Upper lobe of left lung (tissue), 4 donors: Measurements from ENCODE around the gene PSMB3.
A peak's percentile ranks its signal among the peaks of the same experiment; 100 is the strongest.

Experiments used
- POLR2A ChIP-seq, 4 donors: fragments of 450-650 bp; IDR thresholded peaks; one replicate each; pipeline ENCODE4 v1.5.1; 2016 to 2017; ENCODE audit warnings: antibody characterized with exemption in 4 of 4, mild to moderate bottlenecking in 2 of 4
- POLR2AphosphoS5 ChIP-seq, 2 donors: sonication (generic); formaldehyde crosslinking; IDR thresholded peaks; one replicate each; pipeline ENCODE4 v1.5.1; 2017; ENCODE audit warnings: antibody characterized with exemption in 2 of 2
- TF ChIP-seq, protein P1 (sequence below), 6 experiments: fragments of 450-650 bp in 4 of 6; fragments of 200-600 bp in 2 of 6; sonication (generic) in 2 of 6; IDR thresholded peaks; one replicate each; pipeline ENCODE4 v1.5.1; 2016 to 2019; ENCODE audit warnings: antibody characterized with exemption in 6 of 6

DNA sequence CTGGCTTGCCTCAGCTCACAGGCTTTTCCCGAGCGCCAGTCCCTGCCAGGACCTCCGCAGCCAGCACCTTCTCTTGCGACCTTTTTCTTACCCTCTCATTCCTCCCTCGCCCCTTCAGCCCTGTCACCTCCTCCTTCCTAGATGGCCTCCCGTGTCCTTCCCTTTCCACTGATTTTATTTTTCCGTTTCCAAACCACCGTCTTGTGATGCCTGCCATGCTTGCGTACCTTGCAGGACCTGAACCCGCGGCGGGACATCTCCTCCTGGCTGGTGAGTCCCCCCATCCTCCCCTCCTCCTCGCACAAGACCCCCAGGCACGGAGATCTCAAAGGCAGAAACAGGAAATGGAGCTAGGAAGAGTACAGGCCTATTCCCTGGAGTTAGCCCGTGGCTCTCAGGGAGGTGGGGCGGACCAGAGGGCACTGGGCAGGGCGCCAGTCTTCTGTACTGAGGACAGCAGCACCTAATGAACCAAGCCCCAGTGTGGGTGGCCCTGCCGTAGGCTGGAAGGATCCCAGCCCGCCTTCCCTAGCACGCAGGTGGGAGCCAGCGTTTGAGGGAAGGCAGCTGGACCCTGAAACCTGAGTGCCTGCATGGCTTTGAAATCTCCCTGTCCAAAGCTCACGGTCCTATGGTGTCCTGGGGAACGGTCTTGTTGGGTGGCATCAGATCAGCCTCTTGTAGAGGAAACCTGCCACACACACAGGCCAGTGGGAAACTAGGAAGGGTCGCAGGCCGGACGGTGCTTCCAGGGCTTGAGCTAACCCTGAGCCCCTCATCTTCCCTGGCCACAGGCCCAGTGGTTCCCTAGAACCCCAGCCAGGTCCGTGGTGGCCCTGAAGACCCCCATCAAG lies 21.8 kb upstream of the PSMB3 start:
- peak; percentile 13 to 26 for TF ChIP-seq POLR2AphosphoS5 (IDR thresholded peaks at IDR 0.05)
- TF ChIP-seq, protein P1, sequence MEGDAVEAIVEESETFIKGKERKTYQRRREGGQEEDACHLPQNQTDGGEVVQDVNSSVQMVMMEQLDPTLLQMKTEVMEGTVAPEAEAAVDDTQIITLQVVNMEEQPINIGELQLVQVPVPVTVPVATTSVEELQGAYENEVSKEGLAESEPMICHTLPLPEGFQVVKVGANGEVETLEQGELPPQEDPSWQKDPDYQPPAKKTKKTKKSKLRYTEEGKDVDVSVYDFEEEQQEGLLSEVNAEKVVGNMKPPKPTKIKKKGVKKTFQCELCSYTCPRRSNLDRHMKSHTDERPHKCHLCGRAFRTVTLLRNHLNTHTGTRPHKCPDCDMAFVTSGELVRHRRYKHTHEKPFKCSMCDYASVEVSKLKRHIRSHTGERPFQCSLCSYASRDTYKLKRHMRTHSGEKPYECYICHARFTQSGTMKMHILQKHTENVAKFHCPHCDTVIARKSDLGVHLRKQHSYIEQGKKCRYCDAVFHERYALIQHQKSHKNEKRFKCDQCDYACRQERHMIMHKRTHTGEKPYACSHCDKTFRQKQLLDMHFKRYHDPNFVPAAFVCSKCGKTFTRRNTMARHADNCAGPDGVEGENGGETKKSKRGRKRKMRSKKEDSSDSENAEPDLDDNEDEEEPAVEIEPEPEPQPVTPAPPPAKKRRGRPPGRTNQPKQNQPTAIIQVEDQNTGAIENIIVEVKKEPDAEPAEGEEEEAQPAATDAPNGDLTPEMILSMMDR (IDR thresholded peaks at IDR 0.05), result no peak
- TF ChIP-seq POLR2A (IDR thresholded peaks at IDR 0.05), result no peak
